ENCODE measurements around the gene PAK1.

The PAK1 gene

DNA sequence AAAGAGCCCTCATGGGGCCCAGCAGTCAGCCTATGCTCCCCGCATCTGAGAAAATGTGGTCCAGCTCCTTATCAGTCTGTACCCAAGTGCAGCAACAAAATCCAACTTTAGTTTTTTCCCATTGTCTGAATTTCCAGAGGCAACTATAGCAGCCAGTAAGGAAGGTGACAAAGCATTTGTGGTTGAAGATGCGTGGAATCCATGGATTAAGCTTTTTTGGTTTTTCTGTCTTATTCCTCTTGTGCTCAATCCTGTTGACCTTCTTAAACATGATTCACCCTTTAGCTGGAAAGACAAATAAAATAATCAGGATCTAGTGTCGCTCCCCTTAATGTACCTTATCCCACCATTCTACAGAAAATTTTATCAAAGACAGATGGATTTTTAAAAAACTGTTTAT lies 186.8 kb downstream of the PAK1 start:
- TF ChIP-seq, protein P1, sequence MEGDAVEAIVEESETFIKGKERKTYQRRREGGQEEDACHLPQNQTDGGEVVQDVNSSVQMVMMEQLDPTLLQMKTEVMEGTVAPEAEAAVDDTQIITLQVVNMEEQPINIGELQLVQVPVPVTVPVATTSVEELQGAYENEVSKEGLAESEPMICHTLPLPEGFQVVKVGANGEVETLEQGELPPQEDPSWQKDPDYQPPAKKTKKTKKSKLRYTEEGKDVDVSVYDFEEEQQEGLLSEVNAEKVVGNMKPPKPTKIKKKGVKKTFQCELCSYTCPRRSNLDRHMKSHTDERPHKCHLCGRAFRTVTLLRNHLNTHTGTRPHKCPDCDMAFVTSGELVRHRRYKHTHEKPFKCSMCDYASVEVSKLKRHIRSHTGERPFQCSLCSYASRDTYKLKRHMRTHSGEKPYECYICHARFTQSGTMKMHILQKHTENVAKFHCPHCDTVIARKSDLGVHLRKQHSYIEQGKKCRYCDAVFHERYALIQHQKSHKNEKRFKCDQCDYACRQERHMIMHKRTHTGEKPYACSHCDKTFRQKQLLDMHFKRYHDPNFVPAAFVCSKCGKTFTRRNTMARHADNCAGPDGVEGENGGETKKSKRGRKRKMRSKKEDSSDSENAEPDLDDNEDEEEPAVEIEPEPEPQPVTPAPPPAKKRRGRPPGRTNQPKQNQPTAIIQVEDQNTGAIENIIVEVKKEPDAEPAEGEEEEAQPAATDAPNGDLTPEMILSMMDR (IDR thresholded peaks at IDR 0.05; ENCODE audit: insufficient read depth, low read length, poor library complexity, severe bottlenecking): no peak
- Histone ChIP-seq H3K27me3 (replicated peaks; ENCODE audit: control insufficient read depth, insufficient read depth, low read length) (no peaks in the 10 kb centered on the region), H3K4me3 (replicated peaks; ENCODE audit: low read depth, low read length) (no peak overlapping the region), H3K36me3 (ENCODE audit: control insufficient read depth, insufficient read depth, low read length) (no peaks in the 10 kb centered on the region)
- no peak for DNase-seq (ENCODE audit: extremely low read depth, insufficient read length)

DNA sequence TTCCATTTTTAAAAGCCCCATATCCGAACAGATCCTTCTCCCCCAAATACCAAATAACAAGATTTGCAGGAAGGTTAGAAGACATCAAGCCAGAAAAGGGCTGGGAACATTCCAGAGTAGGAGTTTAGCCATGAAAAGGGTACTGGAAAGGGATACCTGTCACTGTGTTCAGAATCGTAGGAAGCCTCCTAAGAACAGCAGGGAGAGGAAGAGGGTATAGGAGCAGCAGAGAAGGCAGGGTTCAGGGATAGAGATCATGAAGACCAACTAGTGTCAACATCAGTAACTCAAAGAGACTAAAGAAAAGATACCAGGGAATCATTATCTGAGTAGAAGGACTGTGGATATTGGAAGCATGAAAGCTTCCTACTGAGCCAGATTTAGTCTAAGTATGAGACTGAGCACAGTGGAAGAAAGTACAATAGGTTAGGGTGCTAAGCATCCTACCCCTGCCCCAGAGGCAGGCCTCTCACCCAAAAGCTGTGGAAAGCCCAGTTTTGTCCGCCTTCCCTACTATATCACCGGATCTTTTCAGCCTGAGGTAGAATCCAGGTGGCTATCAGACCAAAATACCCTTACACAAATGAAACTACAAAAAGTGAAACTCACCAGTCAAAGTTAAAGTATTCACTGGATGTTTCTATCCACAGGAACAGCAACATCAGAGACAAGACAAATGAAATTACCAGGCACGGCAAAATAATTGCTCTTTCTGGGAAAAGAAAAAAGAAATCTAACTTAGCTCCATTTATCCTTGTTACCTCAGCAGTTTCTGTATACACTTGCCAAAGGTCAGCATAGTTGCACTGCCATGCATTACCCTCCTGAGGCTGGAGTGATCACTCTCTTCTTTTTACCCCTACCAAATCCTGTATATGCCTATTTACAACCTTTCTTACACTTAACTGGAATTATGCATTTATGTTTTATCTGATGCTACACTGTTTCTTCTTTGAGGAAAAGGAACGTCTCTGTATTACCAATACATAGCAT lies 189.1 kb downstream of the PAK1 start:
- TF ChIP-seq, protein P1 (IDR thresholded peaks at IDR 0.05; ENCODE audit: insufficient read depth, low read length, poor library complexity, severe bottlenecking): no peak
- no peaks in the 10 kb centered on the region for H3K27me3 ChIP-seq (replicated peaks; ENCODE audit: control insufficient read depth, insufficient read depth, low read length)
- no peak for DNase-seq (ENCODE audit: extremely low read depth, insufficient read length)
- no peak overlapping the region for H3K4me3 ChIP-seq (replicated peaks; ENCODE audit: low read depth, low read length)
- no peaks in the 10 kb centered on the region for H3K36me3 ChIP-seq (ENCODE audit: control insufficient read depth, insufficient read depth, low read length)

DNA sequence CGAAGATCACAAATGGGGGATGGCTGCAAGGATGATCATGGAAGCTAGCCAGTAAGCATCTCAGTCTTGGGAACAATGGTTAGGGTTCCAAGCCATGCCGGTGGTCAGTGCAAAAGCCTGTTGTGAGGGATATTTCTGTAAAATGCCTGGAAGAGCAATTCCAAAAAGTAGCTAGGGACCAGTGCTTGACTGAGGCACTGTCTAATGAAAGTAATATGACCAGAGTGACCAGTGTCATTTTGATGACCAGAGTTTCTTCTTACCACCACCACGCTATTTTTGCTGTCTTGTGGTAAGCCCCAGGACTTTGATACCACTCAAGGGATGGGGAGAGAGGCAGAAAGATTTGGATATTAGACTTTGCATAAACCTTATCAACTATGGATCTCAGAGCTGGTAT lies 190.8 kb downstream of the PAK1 start:
- DNase-seq (ENCODE audit: extremely low read depth, insufficient read length): no peak
- Histone ChIP-seq H3K4me3 (replicated peaks; ENCODE audit: low read depth, low read length) (no peak overlapping the region), H3K27me3 (replicated peaks; ENCODE audit: control insufficient read depth, insufficient read depth, low read length) (no peaks in the 10 kb centered on the region), H3K36me3 (ENCODE audit: control insufficient read depth, insufficient read depth, low read length) (no peaks in the 10 kb centered on the region)
- TF ChIP-seq, protein P1 (IDR thresholded peaks at IDR 0.05; ENCODE audit: insufficient read depth, low read length, poor library complexity, severe bottlenecking): no peak

DNA sequence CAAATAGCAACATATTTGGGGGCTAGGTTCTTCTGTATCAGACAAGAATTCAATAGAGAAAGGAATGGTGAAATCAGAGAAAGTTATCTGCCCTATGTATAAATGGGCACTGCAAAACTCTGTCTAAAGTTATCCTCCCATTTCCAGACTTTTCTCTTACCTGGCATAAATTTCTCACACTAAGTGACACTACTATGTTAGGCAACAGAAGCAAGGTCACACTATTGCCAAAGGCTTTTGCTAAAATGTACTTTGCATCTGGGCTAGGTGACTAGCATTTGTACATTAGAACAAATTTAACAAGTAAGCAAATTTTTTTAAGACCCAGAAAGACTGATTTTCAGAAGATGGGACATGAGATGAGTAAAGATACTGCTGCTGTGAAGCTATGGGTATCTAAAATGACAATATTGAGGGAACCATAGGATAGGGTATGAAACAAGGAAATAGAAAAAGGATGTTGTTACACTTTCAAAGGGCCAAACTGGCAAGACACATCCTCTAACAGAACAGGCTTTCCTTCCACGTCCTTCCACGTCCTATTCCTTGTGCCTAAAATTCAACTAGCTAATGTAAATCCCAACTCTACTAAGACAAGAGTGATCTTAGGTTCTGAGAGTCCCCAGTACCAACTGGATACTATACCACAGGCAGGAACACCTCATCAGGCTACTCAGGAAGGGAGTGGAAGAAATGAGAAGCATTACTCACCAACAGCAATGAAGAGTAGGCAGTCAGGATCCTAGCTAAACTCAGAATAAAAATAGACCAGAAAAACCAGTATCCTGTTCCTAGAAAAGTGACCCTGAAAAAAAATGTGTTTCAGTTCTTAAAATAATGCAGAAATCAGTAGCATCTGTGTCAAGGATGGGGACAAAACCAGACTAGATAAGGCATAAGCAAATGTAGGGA lies 195.0 kb downstream of the PAK1 start:
- no peak for DNase-seq (ENCODE audit: extremely low read depth, insufficient read length)

DNA sequence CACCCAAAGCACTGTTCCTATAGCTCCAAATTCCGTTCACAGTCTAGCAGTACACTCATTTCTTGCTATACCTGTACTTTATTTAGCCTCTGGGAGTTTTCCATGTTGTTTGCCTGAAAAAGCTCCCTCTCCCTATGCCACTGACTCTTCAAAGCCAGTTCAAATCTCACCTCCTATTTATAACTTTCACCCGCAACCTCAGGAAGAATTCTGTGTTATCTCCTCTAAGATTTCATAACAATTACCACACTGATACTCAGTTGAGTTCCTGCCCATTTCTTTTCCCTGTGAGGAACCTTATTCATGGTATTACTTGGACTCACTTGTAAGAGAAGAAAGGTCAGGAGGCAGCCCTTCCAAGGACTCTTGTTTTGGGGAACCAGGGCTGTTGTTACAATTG lies 197.6 kb downstream of the PAK1 start:
- TF ChIP-seq, protein P1 (IDR thresholded peaks at IDR 0.05; ENCODE audit: insufficient read depth, low read length, poor library complexity, severe bottlenecking): no peak
- Histone ChIP-seq H3K36me3 (ENCODE audit: control insufficient read depth, insufficient read depth, low read length) (no peaks in the 10 kb centered on the region), H3K27me3 (replicated peaks; ENCODE audit: control insufficient read depth, insufficient read depth, low read length) (no peaks in the 10 kb centered on the region), H3K4me3 (replicated peaks; ENCODE audit: low read depth, low read length) (no peak overlapping the region)
- DNase-seq (ENCODE audit: extremely low read depth, insufficient read length): no peak

More for the DNA sequence above, 195.0 kb downstream of the PAK1 start:
- Histone ChIP-seq H3K36me3 (ENCODE audit: control insufficient read depth, insufficient read depth, low read length) (no peaks in the 10 kb centered on the region), H3K27me3 (replicated peaks; ENCODE audit: control insufficient read depth, insufficient read depth, low read length) (no peaks in the 10 kb centered on the region), H3K4me3 (replicated peaks; ENCODE audit: low read depth, low read length) (no peak overlapping the region)
- TF ChIP-seq, protein P1 (IDR thresholded peaks at IDR 0.05; ENCODE audit: insufficient read depth, low read length, poor library complexity, severe bottlenecking): no peak
